Common myeloid progenitor, CD34-positive (primary cell): ENCODE data around the gene RIPPLY1.

Experiments used
- CTCF ChIA-PET: fragments of 350-600 bp; sonication (Branson Sonifier 250); formaldehyde crosslinking; loops from one replicate; lab custom pipeline; 2021; ENCODE audit warnings: antibody characterized with exemption; lab: Charles Lee
- POLR2A ChIA-PET: fragments of 350-600 bp; sonication (Branson Sonifier 250); formaldehyde crosslinking; loops from one replicate; lab custom pipeline; 2021; ENCODE audit warnings: antibody characterized with exemption; lab: Charles Lee
- DNase-seq, 3 donors: peaks; one replicate each; pipeline versions ENCODE4 v3.0.0 to v3.0.0-alpha.2; 2013
- H3K27ac ChIP-seq, 2 experiments: 1 replicate in 1 of 2; 2 replicates in 1 of 2; pipeline ENCODE4 v1.7.0; 2013; ENCODE audit warnings: inconsistent platforms in 2 of 2, low read length in 2 of 2, mild to moderate bottlenecking in 2 of 2, low read depth in 1 of 2, moderate library complexity in 1 of 2; ENCODE audit not compliant: severe bottlenecking in 2 of 2, insufficient read depth in 1 of 2, poor library complexity in 1 of 2
- H3K27me3 ChIP-seq, 5 experiments: replicated peaks in 2 of 5; 1 replicate in 3 of 5; 2 replicates in 2 of 5; pipeline versions ENCODE4 v1.6.1 to v1.7.0; 2013; ENCODE audit warnings: low read length in 4 of 5, mild to moderate bottlenecking in 2 of 5, moderate library complexity in 2 of 5, inconsistent platforms in 1 of 5; ENCODE audit not compliant: insufficient read depth in 5 of 5, control insufficient read depth in 4 of 5
- H3K36me3 ChIP-seq, 4 experiments: 1 replicate in 2 of 4; 2 replicates in 2 of 4; pipeline versions ENCODE4 v1.6.1 to v1.7.0; 2013; ENCODE audit warnings: low read length in 3 of 4, control low read depth in 1 of 4, mild to moderate bottlenecking in 1 of 4; ENCODE audit not compliant: control insufficient read depth in 4 of 4, insufficient read depth in 4 of 4
- H3K4me1 ChIP-seq, 4 experiments: 1 replicate in 3 of 4; 2 replicates in 1 of 4; pipeline versions ENCODE4 v1.6.1 to v1.7.1; 2013; ENCODE audit warnings: low read length in 3 of 4, mild to moderate bottlenecking in 3 of 4, control low read depth in 1 of 4, inconsistent platforms in 1 of 4, moderate library complexity in 1 of 4; ENCODE audit not compliant: control insufficient read depth in 4 of 4, insufficient read depth in 4 of 4; ENCODE audit errors: control extremely low read depth in 1 of 4
- H3K4me3 ChIP-seq, 7 experiments: 1 replicate in 4 of 7; 2 replicates in 3 of 7; pipeline versions ENCODE4 v1.5.1 to v1.7.0; 2013; ENCODE audit warnings: mild to moderate bottlenecking in 7 of 7, low read length in 6 of 7, moderate library complexity in 6 of 7, inconsistent platforms in 2 of 7, low read depth in 2 of 7, control low read depth in 1 of 7; ENCODE audit not compliant: insufficient read depth in 4 of 7, control insufficient read depth in 1 of 7; ENCODE audit errors: extremely low read depth in 1 of 7
- H3K9me3 ChIP-seq, 5 experiments: 1 replicate in 4 of 5; 2 replicates in 1 of 5; pipeline versions ENCODE4 v1.6.1 to v1.7.1; 2013; ENCODE audit warnings: low read length in 4 of 5, mild to moderate bottlenecking in 2 of 5, inconsistent platforms in 1 of 5, low read depth in 1 of 5, moderate library complexity in 1 of 5; ENCODE audit not compliant: control insufficient read depth in 4 of 5, insufficient read depth in 2 of 5; ENCODE audit errors: control extremely low read depth in 1 of 5
- WGBS: methylation state at CpG from one replicate; pipeline ENCODE4 v1.1.5; 2013; ENCODE audit not compliant: insufficient coverage; 5-methylcytosine and 5-hydroxymethylcytosine counted together

Gene RIPPLY1

GRCh38 chrX:106862972-106863688, 40.0 kb downstream of the RIPPLY1 start:
- Histone ChIP-seq H3K36me3 (no peaks in the 10 kb centered on the region), H3K27me3 (peaks cover 0 to 4% (median 0%) of the 10 kb centered on the region in 5 experiments), H3K4me3 (no peak overlapping the region), H3K9me3 (no peaks in the 10 kb centered on the region), H3K4me1 (no peaks in the 10 kb centered on the region), H3K27ac (no peak overlapping the region)
- 58% methylated on average over 12 of the region's 13 CpGs for WGBS
- CTCF ChIA-PET = interaction anchor here (1.5 kb wide), 1 partner anchor 11 kb away, joined by 5 read pairs; no protein-coding TSS in a partner anchor
- peak; percentile 2 to 26 (median 22) for DNase-seq
- POLR2A ChIA-PET = no interaction called here
